Measurements from ENCODE around the gene PEX13.

- TF ChIP-seq, protein P1, sequence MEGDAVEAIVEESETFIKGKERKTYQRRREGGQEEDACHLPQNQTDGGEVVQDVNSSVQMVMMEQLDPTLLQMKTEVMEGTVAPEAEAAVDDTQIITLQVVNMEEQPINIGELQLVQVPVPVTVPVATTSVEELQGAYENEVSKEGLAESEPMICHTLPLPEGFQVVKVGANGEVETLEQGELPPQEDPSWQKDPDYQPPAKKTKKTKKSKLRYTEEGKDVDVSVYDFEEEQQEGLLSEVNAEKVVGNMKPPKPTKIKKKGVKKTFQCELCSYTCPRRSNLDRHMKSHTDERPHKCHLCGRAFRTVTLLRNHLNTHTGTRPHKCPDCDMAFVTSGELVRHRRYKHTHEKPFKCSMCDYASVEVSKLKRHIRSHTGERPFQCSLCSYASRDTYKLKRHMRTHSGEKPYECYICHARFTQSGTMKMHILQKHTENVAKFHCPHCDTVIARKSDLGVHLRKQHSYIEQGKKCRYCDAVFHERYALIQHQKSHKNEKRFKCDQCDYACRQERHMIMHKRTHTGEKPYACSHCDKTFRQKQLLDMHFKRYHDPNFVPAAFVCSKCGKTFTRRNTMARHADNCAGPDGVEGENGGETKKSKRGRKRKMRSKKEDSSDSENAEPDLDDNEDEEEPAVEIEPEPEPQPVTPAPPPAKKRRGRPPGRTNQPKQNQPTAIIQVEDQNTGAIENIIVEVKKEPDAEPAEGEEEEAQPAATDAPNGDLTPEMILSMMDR (IDR thresholded peaks at IDR 0.05): no peak
- TF ChIP-seq EP300 (IDR thresholded peaks at IDR 0.05): no peak
These were observed 25.3 kb downstream of the PEX13 start for GRCh38 chr2:61042807-61043206.

Data from gastroesophageal sphincter (tissue), 3 donors.